ENCODE measurements around the gene CD28. TPM values are rescaled to one million over a fixed set of nuclear protein-coding genes. Genes with fewer than 3 reads are reported as not detected.

CD28 gene
- total and polyA plus RNA-seq, 2 donors from 2014 or later, result 0.37 to 4.7 TPM

GRCh38 chr2:203709416-203710040 lies 3.1 kb downstream of the CD28 start:
- no peak for FAIRE-seq
- no peaks in the 10 kb centered on the region for H3K36me3 ChIP-seq (ENCODE audit: control insufficient read depth in 2 of 3, insufficient read depth in 3 of 3, low read length in 3 of 3)
- no peaks in the 10 kb centered on the region for H3K9me3 ChIP-seq (ENCODE audit: control insufficient read depth in 2 of 3, insufficient read depth in 1 of 3, low read length in 3 of 3)
- intact Hi-C loops (cut with DNase I), result no loop called here
- no peak overlapping the region for H3K9ac ChIP-seq (ENCODE audit: low read length in 3 of 3)
- no peaks in the 10 kb centered on the region for H3K27me3 ChIP-seq (ENCODE audit: control insufficient read depth, insufficient read depth, low read length)
- H3K27ac ChIP-seq (ENCODE audit: low read depth in 2 of 2, low read length in 2 of 2), result no peak overlapping the region
- H3K4me1 ChIP-seq (ENCODE audit: control insufficient read depth in 2 of 3, insufficient read depth in 2 of 3, low read depth in 1 of 3, low read length in 3 of 3), result peaks cover 0 to 4% (median 0%) of the 10 kb centered on the region in 3 donors
- H3K4me3 ChIP-seq (ENCODE audit: low read length in 3 of 3), result no peak overlapping the region
- no peak for DNase-seq
- TF ChIP-seq CTCF (IDR thresholded peaks at IDR 0.05; ENCODE audit: borderline replicate concordance, extremely low read depth, insufficient read depth), result no peak

- Histone ChIP-seq H3K4me1 (ENCODE audit: control insufficient read depth in 2 of 3, insufficient read depth in 2 of 3, low read depth in 1 of 3, low read length in 3 of 3) (peaks cover 0 to 4% (median 0%) of the 10 kb centered on the region in 3 donors), H3K27me3 (ENCODE audit: control insufficient read depth, insufficient read depth, low read length) (no peaks in the 10 kb centered on the region), H3K9me3 (ENCODE audit: control insufficient read depth in 2 of 3, insufficient read depth in 1 of 3, low read length in 3 of 3) (no peaks in the 10 kb centered on the region), H3K36me3 (ENCODE audit: control insufficient read depth in 2 of 3, insufficient read depth in 3 of 3, low read length in 3 of 3) (no peaks in the 10 kb centered on the region), H3K9ac (ENCODE audit: low read length in 3 of 3) (no peak overlapping the region), H3K27ac (ENCODE audit: low read depth in 2 of 2, low read length in 2 of 2) (no peak overlapping the region), H3K4me3 (ENCODE audit: low read length in 3 of 3) (no peak overlapping the region)
- no peak for FAIRE-seq
- TF ChIP-seq CTCF (IDR thresholded peaks at IDR 0.05; ENCODE audit: borderline replicate concordance, extremely low read depth, insufficient read depth), result no peak
- intact Hi-C loops (cut with DNase I), result no loop called here
- DNase-seq, result no peak
Measured at GRCh38 chr2:203710226-203710625, 3.8 kb downstream of the CD28 start.

- DNase-seq (no peak), FAIRE-seq (no peak)
- intact Hi-C loops (cut with DNase I), result no loop called here
Measured at GRCh38 chr2:203710952-203711351, 4.5 kb downstream of the CD28 start.

More at GRCh38 chr2:203710952-203711351, 4.5 kb downstream of the CD28 start:
- TF ChIP-seq CTCF (IDR thresholded peaks at IDR 0.05; ENCODE audit: borderline replicate concordance, extremely low read depth, insufficient read depth), result no peak
- Histone ChIP-seq H3K4me3 (ENCODE audit: low read length in 3 of 3) (no peak overlapping the region), H3K36me3 (ENCODE audit: control insufficient read depth in 2 of 3, insufficient read depth in 3 of 3, low read length in 3 of 3) (no peaks in the 10 kb centered on the region), H3K9me3 (ENCODE audit: control insufficient read depth in 2 of 3, insufficient read depth in 1 of 3, low read length in 3 of 3) (no peaks in the 10 kb centered on the region), H3K27ac (ENCODE audit: low read depth in 2 of 2, low read length in 2 of 2) (no peak overlapping the region), H3K9ac (ENCODE audit: low read length in 3 of 3) (no peak overlapping the region), H3K4me1 (ENCODE audit: control insufficient read depth in 2 of 3, insufficient read depth in 2 of 3, low read depth in 1 of 3, low read length in 3 of 3) (peaks cover 0 to 4% (median 0%) of the 10 kb centered on the region in 3 donors), H3K27me3 (ENCODE audit: control insufficient read depth, insufficient read depth, low read length) (no peaks in the 10 kb centered on the region)

Data from kidney (tissue), 14 donors.